H1 (cell line): ENCODE data around the gene RDH5. TPM values are rescaled to one million over a fixed set of nuclear protein-coding genes. Genes with fewer than 3 reads are reported as not detected.

ENCODE experiments used
- CTCF ChIA-PET: fragments of 300-600 bp; sonication (Branson Sonifier 250); formaldehyde crosslinking; loops from one replicate; lab custom pipeline; 2021; ENCODE audit not compliant: partially characterized antibody; lab: Charles Lee
- POLR2A ChIA-PET: fragments of 300-600 bp; sonication (Branson Sonifier 250); formaldehyde crosslinking; loops from one replicate; lab custom pipeline; 2021; ENCODE audit warnings: inconsistent platforms; ENCODE audit not compliant: partially characterized antibody; lab: Charles Lee
- DNase-seq, 2 experiments: peaks; one replicate each; pipeline versions ENCODE4 v3.0.0 to v3.0.0-alpha.2; 2010 to 2022; ENCODE audit warnings: low spot score in 2 of 2, low read depth in 1 of 2, mixed read lengths in 1 of 2
- FAIRE-seq: peaks from 2 replicates; lab custom pipeline; 2011; peaks lifted over from hg19 to GRCh38; lab: Jason Lieb, UNC
- H2AFZ ChIP-seq: 2 replicates; pipeline ENCODE4 v1.8.1; 2012; ENCODE audit warnings: low read length, inconsistent platforms
- H2AK5ac ChIP-seq: 2 replicates; pipeline ENCODE4 v1.6.1; 2013; ENCODE audit warnings: low read depth, low read length
- H2BK120ac ChIP-seq: replicated peaks from 2 replicates; pipeline ENCODE3; 2013; ENCODE audit warnings: low read depth, low read length, inconsistent platforms
- H2BK12ac ChIP-seq: 2 replicates; pipeline ENCODE4 v1.6.1; 2013; ENCODE audit warnings: low read depth, low read length
- H2BK15ac ChIP-seq: 2 replicates; pipeline ENCODE4 v1.6.1; 2013; ENCODE audit warnings: low read length
- H2BK20ac ChIP-seq: 2 replicates; pipeline ENCODE4 v1.6.1; 2013; ENCODE audit warnings: low read length
- H2BK5ac ChIP-seq: 2 replicates; pipeline ENCODE4 v1.6.1; 2013; ENCODE audit warnings: low read depth, low read length
- H3K14ac ChIP-seq: 2 replicates; pipeline ENCODE4 v1.6.1; 2013; ENCODE audit warnings: inconsistent platforms; ENCODE audit not compliant: insufficient read length
- H3K18ac ChIP-seq: 2 replicates; pipeline ENCODE4 v1.6.1; 2013; ENCODE audit warnings: low read length; ENCODE audit errors: extremely low read depth
- H3K23ac ChIP-seq: 2 replicates; pipeline ENCODE4 v1.6.1; 2013; ENCODE audit warnings: inconsistent platforms; ENCODE audit not compliant: insufficient read length
- H3K23me2 ChIP-seq: 2 replicates; pipeline ENCODE4 v1.6.1; 2013; ENCODE audit warnings: low read depth, low read length
- H3K27ac ChIP-seq: 2 replicates; pipeline ENCODE4 v1.6.1; 2011; ENCODE audit warnings: low read depth, low read length, inconsistent platforms
- H3K27me3 ChIP-seq, 4 experiments: replicated peaks in 1 of 4; 1 replicate in 1 of 4; 2 replicates in 3 of 4; pipeline versions ENCODE4 v1.6.1 to v1.8.1; 2011 to 2013; ENCODE audit warnings: low read length in 3 of 4, mild to moderate bottlenecking in 3 of 4, inconsistent platforms in 2 of 4, mixed read lengths in 2 of 4, moderate library complexity in 1 of 4; ENCODE audit not compliant: control insufficient read depth in 3 of 4, insufficient read depth in 3 of 4; ENCODE audit errors: extremely low read depth in 1 of 4
- H3K36me3 ChIP-seq, 4 experiments: 2 replicates each; pipeline versions ENCODE4 v1.6.1 to v1.8.1; 2011 to 2013; ENCODE audit warnings: mild to moderate bottlenecking in 4 of 4, low read length in 3 of 4, moderate library complexity in 2 of 4, control low read depth in 1 of 4, inconsistent platforms in 1 of 4; ENCODE audit not compliant: insufficient read depth in 4 of 4, control insufficient read depth in 2 of 4
- H3K4ac ChIP-seq: replicated peaks from 2 replicates; pipeline ENCODE3; 2013; ENCODE audit warnings: low read length, low read depth, mixed read lengths, inconsistent platforms; ENCODE audit not compliant: insufficient read length
- H3K4me1 ChIP-seq, 4 experiments: replicated peaks in 1 of 4; 1 replicate in 1 of 4; 2 replicates in 3 of 4; pipeline versions ENCODE4 v1.6.1 to v1.8.1; 2011 to 2013; ENCODE audit warnings: low read length in 3 of 4, inconsistent platforms in 2 of 4, mixed read lengths in 1 of 4; ENCODE audit not compliant: insufficient read depth in 4 of 4, control insufficient read depth in 3 of 4
- H3K4me2 ChIP-seq, 2 experiments: 2 replicates each; pipeline versions ENCODE4 v1.6.1 to v1.8.1; 2011 to 2013; ENCODE audit warnings: low read depth in 2 of 2, low read length in 2 of 2, control low read depth in 1 of 2, inconsistent platforms in 1 of 2, mild to moderate bottlenecking in 1 of 2; ENCODE audit not compliant: insufficient read depth in 1 of 2
- H3K4me3 ChIP-seq, 4 experiments: fragments of 200-600, 300-600 bp in 1 of 4; sonication (generic), shearing (Covaris generic), sonication (Bioruptor Twin) in 1 of 4; 2 replicates each; pipeline versions ENCODE4 v1.5.1 to v1.8.1; 2011 to 2016; ENCODE audit warnings: low read length in 4 of 4, low read depth in 3 of 4, control low read depth in 2 of 4, inconsistent platforms in 2 of 4, mild to moderate bottlenecking in 2 of 4, mixed read lengths in 1 of 4, moderate library complexity in 1 of 4; ENCODE audit not compliant: insufficient read depth in 2 of 4; ENCODE audit errors: extremely low read depth in 1 of 4
- H3K56ac ChIP-seq: replicated peaks from 2 replicates; pipeline ENCODE3; 2013; ENCODE audit warnings: low read depth, mild to moderate bottlenecking, mixed read lengths, low read length, inconsistent platforms; ENCODE audit not compliant: insufficient read length
- H3K79me1 ChIP-seq: 2 replicates; pipeline ENCODE4 v1.6.1; 2013; ENCODE audit warnings: low read depth, low read length, control low read depth
- H3K79me2 ChIP-seq, 2 experiments: 2 replicates each; pipeline versions ENCODE4 v1.6.1 to v1.8.1; 2012 to 2013; ENCODE audit warnings: low read length in 2 of 2, mild to moderate bottlenecking in 2 of 2, inconsistent platforms in 1 of 2; ENCODE audit not compliant: insufficient read depth in 2 of 2, control insufficient read depth in 1 of 2
- H3K9ac ChIP-seq, 4 experiments: replicated peaks in 1 of 4; 1 replicate in 1 of 4; 2 replicates in 3 of 4; pipeline versions ENCODE4 v1.6.1 to v1.8.1; 2011 to 2013; ENCODE audit warnings: low read depth in 3 of 4, low read length in 3 of 4, control low read depth in 2 of 4, mild to moderate bottlenecking in 2 of 4, moderate library complexity in 2 of 4, inconsistent platforms in 1 of 4; ENCODE audit errors: extremely low read depth in 1 of 4
- H3K9me3 ChIP-seq, 2 experiments: 2 replicates each; pipeline versions ENCODE4 v1.6.1 to v1.8.1; 2012 to 2013; ENCODE audit warnings: mild to moderate bottlenecking in 2 of 2, moderate library complexity in 2 of 2, control low read depth in 1 of 2, inconsistent platforms in 1 of 2, low read depth in 1 of 2, low read length in 1 of 2, mixed read lengths in 1 of 2; ENCODE audit not compliant: insufficient read depth in 2 of 2
- H4K20me1 ChIP-seq, 2 experiments: replicated peaks in 1 of 2; 2 replicates each; pipeline versions ENCODE3 to v1.8.1; 2011 to 2013; ENCODE audit warnings: inconsistent platforms in 2 of 2, low read length in 2 of 2, mild to moderate bottlenecking in 1 of 2; ENCODE audit not compliant: insufficient read depth in 2 of 2, control insufficient read depth in 1 of 2
- H4K5ac ChIP-seq: 2 replicates; pipeline ENCODE4 v1.6.1; 2013; ENCODE audit warnings: low read length, low read depth, mixed read lengths, inconsistent platforms; ENCODE audit not compliant: insufficient read length
- H4K8ac ChIP-seq: 2 replicates; pipeline ENCODE4 v1.8.0; 2013; ENCODE audit warnings: mild to moderate bottlenecking, moderate library complexity, low read length, inconsistent platforms; ENCODE audit not compliant: insufficient read depth; ENCODE audit errors: extremely low read depth
- H4K91ac ChIP-seq: replicated peaks from 2 replicates; pipeline ENCODE3; 2013; ENCODE audit warnings: low read length, mixed read lengths, inconsistent platforms; ENCODE audit not compliant: insufficient read length
- E2F6 ChIP-seq: IDR thresholded peaks from 2 replicates; pipeline ENCODE4 v1.6.1; 2012; ENCODE audit warnings: inconsistent platforms
- FOSL1 ChIP-seq: IDR thresholded peaks from 2 replicates; pipeline ENCODE4 v1.6.1; 2011; ENCODE audit warnings: mild to moderate bottlenecking, low read depth, low read length, moderate library complexity; ENCODE audit not compliant: insufficient read depth
- JUND ChIP-seq: IDR thresholded peaks from 2 replicates; pipeline ENCODE4 v1.6.1; 2011; ENCODE audit warnings: mild to moderate bottlenecking, improper control_type of control experiment, low read length
- KDM4A ChIP-seq: IDR thresholded peaks from one replicate; pipeline ENCODE4 v1.7.1; 2012; ENCODE audit warnings: low read depth, mild to moderate bottlenecking, moderate library complexity, low read length, inconsistent platforms; ENCODE audit not compliant: severe bottlenecking
- KDM5A ChIP-seq: fragments of 200-600 bp; IDR thresholded peaks from 2 replicates; pipeline ENCODE4 v1.7.1; 2012; ENCODE audit warnings: mild to moderate bottlenecking, low read length, inconsistent platforms, mixed read lengths
- MAX ChIP-seq: IDR thresholded peaks from 2 replicates; pipeline ENCODE4 v1.6.1; 2012; ENCODE audit warnings: inconsistent platforms
- NRF1 ChIP-seq: IDR thresholded peaks from 2 replicates; pipeline ENCODE4 v1.6.1; 2011; ENCODE audit warnings: mild to moderate bottlenecking, low read depth, low read length, improper control_type of control experiment
- SP2 ChIP-seq: IDR thresholded peaks from 2 replicates; pipeline ENCODE4 v1.6.1; 2012; ENCODE audit warnings: mild to moderate bottlenecking, low read length, inconsistent platforms
- TAF1 ChIP-seq: IDR thresholded peaks from 2 replicates; pipeline ENCODE4 v1.6.1; 2011; ENCODE audit warnings: mild to moderate bottlenecking, low read depth, low read length
- TCF12 ChIP-seq: IDR thresholded peaks from 2 replicates; pipeline ENCODE4 v1.6.1; 2011; ENCODE audit warnings: low read depth, mild to moderate bottlenecking, low read length
- USF2 ChIP-seq: IDR thresholded peaks from 2 replicates; pipeline ENCODE4 v1.6.1; 2011; ENCODE audit warnings: low read length, improper control_type of control experiment
- YY1 ChIP-seq: IDR thresholded peaks from 2 replicates; pipeline ENCODE4 v1.6.1; 2011; ENCODE audit warnings: low read depth, mild to moderate bottlenecking, low read length
- WGBS, 2 experiments: shearing (Covaris generic) in 1 of 2; methylation state at CpG; one replicate each; pipeline versions ENCODE4 v1.1.6 to v1.1.7; 2013 to 2015; ENCODE audit warnings: low lambda C conversion rate in 2 of 2, mixed read lengths in 2 of 2, inconsistent platforms in 1 of 2, low coverage in 1 of 2, missing lambda C conversion rate in 1 of 2; ENCODE audit not compliant: insufficient replicate concordance in 2 of 2, insufficient coverage in 1 of 2, insufficient read length in 1 of 2; ENCODE audit errors: extremely low coverage in 1 of 2, missing lambda C conversion rate in 1 of 2; 5-methylcytosine and 5-hydroxymethylcytosine counted together
- polyA plus RNA-seq, 7 experiments: library from polyadenylated mRNA; depleted of rRNA in 3 of 7; stranded (reverse) in 5 of 7; unstranded in 2 of 7; fragments of >200 nt in 5 of 7; fragments of 200-250 nt in 2 of 7; gene quantifications; 1 replicate in 5 of 7; 2 replicates in 1 of 7; 4 replicates in 1 of 7; pipeline versions ENCODE4 v1.2.1 to v1.2.3, GENCODE V29; 2011 to 2013; ENCODE audit warnings: missing spikeins in 2 of 7, mixed read lengths in 2 of 7
- total RNA-seq: library from RNA; stranded (reverse); fragmentation: NEBNext Ultra II Directional; extraction: Animal tissue kit (Norgen Biotek cat#: 25700); gene quantifications from 2 replicates; pipeline ENCODE4 v1.2.1, GENCODE V29; 2021

Gene RDH5
- total and polyA plus RNA-seq, 2 of the 8 experiments (the other 6 are each of a cell fraction or from before 2014, with no cell fraction given): 4.2 to 6.0 TPM

GRCh38 chr12:55676707-55677106 is 43.5 kb upstream of the RDH5 start:
- Histone ChIP-seq H2BK20ac (no peak overlapping the region), H2AFZ (0 out of 2 replicates have a peak overlapping the region, but pooled peaks have one; percentile 15), H3K9me3 (no peaks in the 10 kb centered on the region), H3K18ac (no peak overlapping the region), H3K23me2 (no peaks in the 10 kb centered on the region; the same call in 1 of the 2 replicates), H3K4me3 (no peak overlapping the region), H3K27ac (no peak overlapping the region), H2BK12ac (no peak overlapping the region), H3K79me1 (no peaks in the 10 kb centered on the region), H3K36me3 (no peaks in the 10 kb centered on the region), H3K9ac (no peak overlapping the region), H2BK15ac (no peak overlapping the region), H3K4ac (no peak overlapping the region), H4K5ac (no peak overlapping the region), H3K4me2 (no peak overlapping the region), H2BK120ac (no peak overlapping the region), H3K27me3 (no peaks in the 10 kb centered on the region; a peak in 1 of 7 replicates), H4K20me1 (no peaks in the 10 kb centered on the region), H3K4me1 (peaks cover 0 to 7% (median 3%) of the 10 kb centered on the region in 4 experiments; a peak in 4 of 7 replicates), H4K8ac (no peak overlapping the region), H2BK5ac (no peak overlapping the region), H3K56ac (no peak overlapping the region), H3K14ac (no peak overlapping the region), H4K91ac (no peak overlapping the region), H3K23ac (no peak overlapping the region), H2AK5ac (no peak overlapping the region), H3K79me2 (no peaks in the 10 kb centered on the region)
- POLR2A ChIA-PET: interaction anchor here (1.3 kb wide), 1 partner anchor 42 kb away, joined by 5 read pairs; no protein-coding TSS in a partner anchor
- no peak for DNase-seq
- CTCF ChIA-PET: interaction anchor here (0.8 to 2.3 kb wide), 5 partner anchors 11 to 61 kb away, joined by 3 to 12 read pairs (median 6); no protein-coding TSS in a partner anchor
- no peak for FAIRE-seq
- 91% methylated on average over 6 of the region's 6 CpGs; no CpG with 5 or more reads in 1 of the 2 experiments for WGBS, 2 experiments
- TF ChIP-seq USF2 (no peak), E2F6 (no peak), JUND (no peak), TCF12 (no peak), MAX (no peak), TAF1 (no peak), SP2 (no peak), KDM5A (no peak), YY1 (no peak), FOSL1 (no peak), NRF1 (no peak), KDM4A (no peak)
